Panc1 (cell line): ENCODE results near the gene B9D2. TPM values are rescaled to one million over a fixed set of nuclear protein-coding genes. Genes with fewer than 3 reads are reported as not detected.

Experiments used
- ATAC-seq: fragments of 200-7000 bp; cut with Tn5 transposase; 2 replicates; pipeline ENCODE4 v1.9.1; 2020; ENCODE audit warnings: mild to moderate bottlenecking, moderate library complexity
- BruUV-seq: library from RNA; stranded (reverse); fragments of 400-500 nt; replicated peaks from 2 replicates; lab custom pipeline; 2021; lab: Mats Ljungman, UMichigan
- CTCF ChIA-PET: fragments of 300-600 bp; sonication (Branson Sonifier 250); formaldehyde crosslinking; loops from one replicate; lab custom pipeline; 2022; ENCODE audit warnings: antibody characterized with exemption; lab: Charles Lee
- POLR2A ChIA-PET: fragments of 300-600 bp; sonication (Branson Sonifier 250); formaldehyde crosslinking; loops from one replicate; lab custom pipeline; 2022; ENCODE audit warnings: antibody characterized with exemption; lab: Charles Lee
- DNase-seq: peaks from one replicate; pipeline ENCODE4 v3.0.0-alpha.2; 2010; ENCODE audit warnings: low read depth, low spot score
- H3K27ac ChIP-seq: 2 replicates; pipeline ENCODE4 v1.5.1; 2011; ENCODE audit warnings: mild to moderate bottlenecking, low read length, inconsistent platforms
- H3K27me3 ChIP-seq: fragments of 200-500 bp; sonication (Bioruptor generic); 2 replicates; pipeline ENCODE4 v1.6.0; 2014; ENCODE audit warnings: low read length, inconsistent platforms; ENCODE audit not compliant: control insufficient read depth, insufficient read depth
- H3K36me3 ChIP-seq: fragments of 200-500 bp; sonication (Bioruptor generic); 2 replicates; pipeline ENCODE4 v1.5.1; 2014; ENCODE audit warnings: inconsistent platforms, mild to moderate bottlenecking, low read length, moderate library complexity; ENCODE audit not compliant: control insufficient read depth, insufficient read depth
- H3K4me1 ChIP-seq: 2 replicates; pipeline ENCODE4 v1.5.1; 2011; ENCODE audit warnings: inconsistent platforms, mild to moderate bottlenecking, low read length, moderate library complexity; ENCODE audit not compliant: control insufficient read depth, insufficient read depth
- H3K4me3 ChIP-seq, 2 experiments: 2 replicates each; pipeline ENCODE4 v1.5.1; 2011 to 2012; ENCODE audit warnings: low read depth in 2 of 2, low read length in 2 of 2, mild to moderate bottlenecking in 2 of 2, inconsistent platforms in 1 of 2, moderate library complexity in 1 of 2
- H3K9me3 ChIP-seq: fragments of 200-500 bp; sonication (Bioruptor generic); 2 replicates; pipeline ENCODE4 v1.5.1; 2014; ENCODE audit warnings: low read depth, mild to moderate bottlenecking, inconsistent platforms, low read length, moderate library complexity; ENCODE audit not compliant: control insufficient read depth, insufficient read depth
- CTCF ChIP-seq: fragments of 450-650 bp; IDR thresholded peaks from 2 replicates; pipeline ENCODE4 v1.5.1; 2017; ENCODE audit warnings: mild to moderate bottlenecking
- POLR2AphosphoS5 ChIP-seq: IDR thresholded peaks from 2 replicates; pipeline ENCODE4 v1.6.1; 2012; ENCODE audit warnings: mild to moderate bottlenecking, low read depth, low read length, moderate library complexity
- SIN3A ChIP-seq: IDR thresholded peaks from 2 replicates; pipeline ENCODE4 v1.6.1; 2012; ENCODE audit warnings: low read depth, mild to moderate bottlenecking, low read length, moderate library complexity, borderline replicate concordance; ENCODE audit not compliant: insufficient read depth
- TCF7L2 ChIP-seq: IDR thresholded peaks from 2 replicates; pipeline ENCODE4 v1.6.1; 2011; ENCODE audit warnings: mild to moderate bottlenecking, low read depth, low read length, inconsistent platforms
- in situ Hi-C: cut with HindIII; loops from 2 replicates; pipeline ENCODE4 v1.10.0; 2016; ENCODE audit warnings: low sequenced_read_pairs, low pct_unique_long_range_greater_than_20kb
- intact Hi-C: fragments of 100-400 bp; cut with micrococcal nuclease; formaldehyde crosslinking; loops from one replicate; pipeline ENCODE4 v1.10.0; 2022; ENCODE audit not compliant: unreplicated experiment
- total RNA-seq: library from RNA; stranded (reverse); gene quantifications from one replicate; pipeline ENCODE4 v1.2.1, GENCODE V29; 2021; ENCODE audit not compliant: unreplicated experiment
- TF ChIP-seq, protein P1 (sequence below), 2 experiments: IDR thresholded peaks; 2 replicates each; pipeline ENCODE4 v1.6.1; 2011 to 2012; ENCODE audit warnings: low read depth in 2 of 2, control low read depth in 1 of 2, low read length in 1 of 2, mild to moderate bottlenecking in 1 of 2, moderate library complexity in 1 of 2; ENCODE audit not compliant: insufficient read depth in 1 of 2

B9D2 gene
- total RNA-seq, 1 experiment from 2014 or later: 7.1 TPM

GRCh38 chr19:41352279-41352608 is 11.7 kb downstream of the B9D2 start:
- Histone ChIP-seq H3K4me3 (peak overlapping the region; percentile 72 to 79), H3K27ac (peak overlapping the region; percentile 61; the same call in 1 of the 2 replicates), H3K4me1 (peaks cover 5% of the 10 kb centered on the region; the same call in 1 of the 2 replicates), H3K36me3 (peaks cover 6% of the 10 kb centered on the region), H3K27me3 (no peaks in the 10 kb centered on the region), H3K9me3 (no peaks in the 10 kb centered on the region)
- ATAC-seq (no peak), DNase-seq (no peak)
- in situ Hi-C loops (no loop called here), intact Hi-C loops (no loop called here)
- BruUV-seq: no TSS peak
- CTCF ChIA-PET: interaction anchor here (1.3 kb wide), 1 partner anchor 87 kb away, joined by 3 read pairs; the partner anchor contains the start of gene DMAC2
- TF ChIP-seq, protein P1, sequence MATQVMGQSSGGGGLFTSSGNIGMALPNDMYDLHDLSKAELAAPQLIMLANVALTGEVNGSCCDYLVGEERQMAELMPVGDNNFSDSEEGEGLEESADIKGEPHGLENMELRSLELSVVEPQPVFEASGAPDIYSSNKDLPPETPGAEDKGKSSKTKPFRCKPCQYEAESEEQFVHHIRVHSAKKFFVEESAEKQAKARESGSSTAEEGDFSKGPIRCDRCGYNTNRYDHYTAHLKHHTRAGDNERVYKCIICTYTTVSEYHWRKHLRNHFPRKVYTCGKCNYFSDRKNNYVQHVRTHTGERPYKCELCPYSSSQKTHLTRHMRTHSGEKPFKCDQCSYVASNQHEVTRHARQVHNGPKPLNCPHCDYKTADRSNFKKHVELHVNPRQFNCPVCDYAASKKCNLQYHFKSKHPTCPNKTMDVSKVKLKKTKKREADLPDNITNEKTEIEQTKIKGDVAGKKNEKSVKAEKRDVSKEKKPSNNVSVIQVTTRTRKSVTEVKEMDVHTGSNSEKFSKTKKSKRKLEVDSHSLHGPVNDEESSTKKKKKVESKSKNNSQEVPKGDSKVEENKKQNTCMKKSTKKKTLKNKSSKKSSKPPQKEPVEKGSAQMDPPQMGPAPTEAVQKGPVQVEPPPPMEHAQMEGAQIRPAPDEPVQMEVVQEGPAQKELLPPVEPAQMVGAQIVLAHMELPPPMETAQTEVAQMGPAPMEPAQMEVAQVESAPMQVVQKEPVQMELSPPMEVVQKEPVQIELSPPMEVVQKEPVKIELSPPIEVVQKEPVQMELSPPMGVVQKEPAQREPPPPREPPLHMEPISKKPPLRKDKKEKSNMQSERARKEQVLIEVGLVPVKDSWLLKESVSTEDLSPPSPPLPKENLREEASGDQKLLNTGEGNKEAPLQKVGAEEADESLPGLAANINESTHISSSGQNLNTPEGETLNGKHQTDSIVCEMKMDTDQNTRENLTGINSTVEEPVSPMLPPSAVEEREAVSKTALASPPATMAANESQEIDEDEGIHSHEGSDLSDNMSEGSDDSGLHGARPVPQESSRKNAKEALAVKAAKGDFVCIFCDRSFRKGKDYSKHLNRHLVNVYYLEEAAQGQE (IDR thresholded peaks at IDR 0.05; ENCODE audit: insufficient read depth in 1 of 2, low read depth in 2 of 2, low read length in 1 of 2): no peak
- TF ChIP-seq TCF7L2: no peak
- no peak for TF ChIP-seq CTCF
- no peak for TF ChIP-seq SIN3A
- TF ChIP-seq POLR2AphosphoS5: no peak
- POLR2A ChIA-PET: no interaction called here

GRCh38 chr19:41351339-41352245 is 12.4 kb downstream of the B9D2 start:
- ATAC-seq: peak; percentile 53
- TSS peak; percentile 61 for BruUV-seq
- DNase-seq: no peak
- H3K9me3 ChIP-seq: no peaks in the 10 kb centered on the region
- peak overlapping the region; percentile 57 for H3K27ac ChIP-seq
- H3K36me3 ChIP-seq: peaks cover 6% of the 10 kb centered on the region
- no peaks in the 10 kb centered on the region for H3K27me3 ChIP-seq
- CTCF ChIA-PET: interaction anchor here (1.3 kb wide), 1 partner anchor 88 kb away, joined by 3 read pairs; the partner anchor contains the start of gene DMAC2
- intact Hi-C loops (no loop called here), in situ Hi-C loops (no loop called here)
- POLR2A ChIA-PET: interaction anchor here (0.7 kb wide), 1 partner anchor 1156 kb away, joined by 8 read pairs; no protein-coding TSS in a partner anchor
- TF ChIP-seq CTCF (no peak), SIN3A (peak; percentile 32; the same call in 1 of the 2 replicates)
- H3K4me3 ChIP-seq: peak overlapping the region; percentile 72 to 79
- peaks cover 5% of the 10 kb centered on the region; the same call in 1 of the 2 replicates for H3K4me1 ChIP-seq
